Stimulated activated CD4-positive, alpha-beta T cell treated with anti-CD3 and anti-CD28 coated beads, Interleukin-4, amount 100 ng/mL, for 4 hours (primary cell): ENCODE measurements around the gene ADAMTS20.
"Not testable (repeated sequence)": the region's sequence is repeated elsewhere in the genome, so short reads cannot be mapped to it uniquely, and the experiment has no call there.

Experiments
- DNase-seq, 2 experiments: peaks; one replicate each; pipeline ENCODE4 v3.0.0-alpha.2; 2020

The ADAMTS20 gene, protein sequence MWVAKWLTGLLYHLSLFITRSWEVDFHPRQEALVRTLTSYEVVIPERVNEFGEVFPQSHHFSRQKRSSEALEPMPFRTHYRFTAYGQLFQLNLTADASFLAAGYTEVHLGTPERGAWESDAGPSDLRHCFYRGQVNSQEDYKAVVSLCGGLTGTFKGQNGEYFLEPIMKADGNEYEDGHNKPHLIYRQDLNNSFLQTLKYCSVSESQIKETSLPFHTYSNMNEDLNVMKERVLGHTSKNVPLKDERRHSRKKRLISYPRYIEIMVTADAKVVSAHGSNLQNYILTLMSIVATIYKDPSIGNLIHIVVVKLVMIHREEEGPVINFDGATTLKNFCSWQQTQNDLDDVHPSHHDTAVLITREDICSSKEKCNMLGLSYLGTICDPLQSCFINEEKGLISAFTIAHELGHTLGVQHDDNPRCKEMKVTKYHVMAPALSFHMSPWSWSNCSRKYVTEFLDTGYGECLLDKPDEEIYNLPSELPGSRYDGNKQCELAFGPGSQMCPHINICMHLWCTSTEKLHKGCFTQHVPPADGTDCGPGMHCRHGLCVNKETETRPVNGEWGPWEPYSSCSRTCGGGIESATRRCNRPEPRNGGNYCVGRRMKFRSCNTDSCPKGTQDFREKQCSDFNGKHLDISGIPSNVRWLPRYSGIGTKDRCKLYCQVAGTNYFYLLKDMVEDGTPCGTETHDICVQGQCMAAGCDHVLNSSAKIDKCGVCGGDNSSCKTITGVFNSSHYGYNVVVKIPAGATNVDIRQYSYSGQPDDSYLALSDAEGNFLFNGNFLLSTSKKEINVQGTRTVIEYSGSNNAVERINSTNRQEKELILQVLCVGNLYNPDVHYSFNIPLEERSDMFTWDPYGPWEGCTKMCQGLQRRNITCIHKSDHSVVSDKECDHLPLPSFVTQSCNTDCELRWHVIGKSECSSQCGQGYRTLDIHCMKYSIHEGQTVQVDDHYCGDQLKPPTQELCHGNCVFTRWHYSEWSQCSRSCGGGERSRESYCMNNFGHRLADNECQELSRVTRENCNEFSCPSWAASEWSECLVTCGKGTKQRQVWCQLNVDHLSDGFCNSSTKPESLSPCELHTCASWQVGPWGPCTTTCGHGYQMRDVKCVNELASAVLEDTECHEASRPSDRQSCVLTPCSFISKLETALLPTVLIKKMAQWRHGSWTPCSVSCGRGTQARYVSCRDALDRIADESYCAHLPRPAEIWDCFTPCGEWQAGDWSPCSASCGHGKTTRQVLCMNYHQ (N-terminal part only)

GRCh38 chr12:43551971-43552559 lies at the start of gene ADAMTS20:
Gene ADAMTS20 (minus strand): TSS chr12:43552203. CDS start chr12:43551921, 282 bp downstream.
- DNase-seq, result no peak

GRCh38 chr12:43599708-43600107 lies 47.7 kb upstream of the ADAMTS20 start:
- no peak for DNase-seq

- no peak for DNase-seq
Measured at GRCh38 chr12:43599066-43599465, 47.1 kb upstream of the ADAMTS20 start.

DNA sequence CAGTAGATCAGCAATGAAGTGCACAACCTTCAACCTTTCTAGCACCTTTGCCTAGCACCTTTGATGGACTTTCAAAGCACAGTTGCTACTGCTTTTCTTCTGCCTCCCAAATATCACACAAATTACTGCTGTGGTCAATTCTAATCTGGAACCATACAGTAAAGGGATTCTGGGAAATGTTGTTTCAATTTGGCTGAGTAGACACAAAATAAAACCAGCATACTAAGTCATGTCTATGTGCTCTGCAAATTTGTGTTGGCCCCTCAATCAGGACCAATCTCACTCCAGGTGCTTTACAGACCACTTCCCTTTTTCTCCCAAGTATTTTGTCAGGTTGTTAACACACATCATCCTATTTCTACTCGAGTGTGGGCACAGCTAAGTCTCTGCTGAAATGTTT lies 38.3 kb upstream of the ADAMTS20 start:
- DNase-seq, result no peak

GRCh38 chr12:43586646-43587245 lies 34.7 kb upstream of the ADAMTS20 start:
- no peak for DNase-seq

DNA sequence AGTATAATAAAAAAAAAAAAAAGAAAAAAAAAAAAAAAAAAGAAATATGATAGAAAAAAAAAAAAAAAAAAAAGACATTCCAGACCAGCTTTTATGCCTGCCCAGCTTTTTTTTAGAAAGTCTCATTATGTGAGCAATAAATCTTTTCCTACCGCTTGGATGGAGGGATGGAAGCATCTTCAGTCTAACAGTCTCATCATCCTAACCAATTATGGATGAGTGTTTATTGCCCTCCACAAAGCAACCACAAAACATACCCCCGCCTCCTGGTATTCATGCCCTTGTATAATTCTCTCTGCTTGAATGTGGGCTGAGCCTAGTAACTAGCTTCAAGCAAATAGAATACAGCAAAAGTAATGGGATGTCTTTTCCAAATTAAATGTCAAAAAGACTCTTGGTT lies 33.7 kb upstream of the ADAMTS20 start:
- DNase-seq, result no peak

- no peak for DNase-seq
Measured at GRCh38 chr12:43580601-43581000, 28.6 kb upstream of the ADAMTS20 start.

GRCh38 chr12:43579206-43579605 lies 27.2 kb upstream of the ADAMTS20 start:
- DNase-seq, result no peak

DNA sequence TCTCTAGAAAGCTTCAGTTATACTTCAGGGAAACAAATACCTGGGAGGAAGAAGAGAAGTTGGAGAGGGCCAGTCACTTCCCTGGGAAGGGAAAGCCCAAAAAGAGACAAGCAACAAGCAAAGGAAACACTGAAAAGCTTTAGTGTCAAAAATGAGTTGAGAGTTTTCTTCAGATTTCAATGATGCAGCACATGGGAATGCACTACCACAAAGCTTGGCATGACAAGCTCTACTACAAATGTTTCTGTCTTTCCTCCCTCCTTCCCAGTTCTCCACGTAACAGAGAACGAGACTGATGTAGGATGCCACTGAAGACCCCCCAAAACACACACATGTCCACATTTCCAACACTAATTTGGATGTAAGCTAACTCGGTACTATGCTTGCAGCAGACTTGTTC lies 26.8 kb upstream of the ADAMTS20 start:
- no peak for DNase-seq

- DNase-seq, result no peak
Measured at GRCh38 chr12:43577381-43577780, 25.4 kb upstream of the ADAMTS20 start.

- no peak for DNase-seq
Measured at GRCh38 chr12:43576162-43576561, 24.2 kb upstream of the ADAMTS20 start.

- DNase-seq, result no peak
Measured at GRCh38 chr12:43571885-43572284, 19.9 kb upstream of the ADAMTS20 start.

DNA sequence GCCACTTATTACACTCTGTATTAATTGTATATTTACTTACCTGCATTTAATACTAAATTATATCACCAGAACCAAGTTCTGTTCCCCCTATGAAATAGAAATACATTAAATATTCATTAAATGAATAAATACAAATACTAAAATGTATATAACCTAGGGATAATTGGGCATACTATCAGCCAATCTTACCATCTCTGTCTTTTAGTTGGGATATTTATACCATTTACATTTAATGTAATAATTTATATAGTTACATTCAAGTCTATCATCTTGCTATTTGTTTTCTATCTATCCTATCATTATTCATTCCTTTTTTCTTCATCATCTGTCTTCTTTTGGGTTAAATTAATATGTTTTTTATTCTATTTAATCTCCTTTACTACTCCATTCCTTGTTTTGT lies 4.1 kb upstream of the ADAMTS20 start:
- DNase-seq, result no peak

GRCh38 chr12:43551279-43551970 lies 578 bp downstream of the ADAMTS20 start:
- no peak for DNase-seq

DNA sequence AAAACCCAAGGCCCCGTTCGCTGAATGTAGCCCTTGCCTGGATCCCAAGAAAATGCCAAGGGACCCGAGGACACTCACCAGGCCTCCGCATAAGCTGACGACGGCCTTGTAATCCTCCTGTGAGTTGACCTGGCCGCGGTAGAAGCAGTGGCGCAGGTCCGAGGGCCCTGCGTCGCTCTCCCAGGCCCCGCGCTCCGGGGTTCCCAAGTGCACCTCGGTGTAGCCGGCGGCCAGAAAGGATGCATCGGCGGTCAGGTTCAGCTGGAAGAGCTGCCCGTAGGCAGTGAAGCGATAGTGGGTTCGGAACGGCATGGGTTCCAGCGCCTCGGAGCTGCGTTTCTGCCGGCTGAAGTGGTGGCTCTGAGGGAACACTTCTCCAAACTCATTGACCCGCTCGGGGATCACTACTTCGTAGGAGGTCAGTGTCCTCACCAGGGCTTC lies 1.2 kb downstream of the ADAMTS20 start:
- no peak for DNase-seq

GRCh38 chr12:43544703-43545102 lies 7.3 kb downstream of the ADAMTS20 start:
- DNase-seq, result no peak

- DNase-seq, result no peak
Measured at GRCh38 chr12:43540470-43540869, 11.5 kb downstream of the ADAMTS20 start.

DNA sequence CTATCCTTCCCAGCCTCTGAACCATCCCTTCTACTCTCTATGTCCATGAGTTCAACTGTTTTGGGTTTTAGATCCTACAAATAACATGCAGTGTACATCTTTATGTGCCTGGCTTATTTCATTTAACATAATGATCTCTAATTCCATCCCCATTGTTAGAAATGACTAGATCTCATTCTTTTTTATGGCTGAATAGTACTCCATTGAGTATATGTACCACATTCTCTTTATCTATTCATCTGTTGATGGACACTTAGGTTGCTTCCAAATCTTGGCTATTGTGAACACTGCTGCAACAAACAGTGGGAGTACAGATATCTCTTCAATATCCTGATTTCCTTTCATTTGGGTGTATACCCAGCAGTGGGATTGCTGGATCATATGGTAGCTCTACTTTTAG lies 14.3 kb downstream of the ADAMTS20 start:
- not testable (repeated sequence) for DNase-seq

DNA sequence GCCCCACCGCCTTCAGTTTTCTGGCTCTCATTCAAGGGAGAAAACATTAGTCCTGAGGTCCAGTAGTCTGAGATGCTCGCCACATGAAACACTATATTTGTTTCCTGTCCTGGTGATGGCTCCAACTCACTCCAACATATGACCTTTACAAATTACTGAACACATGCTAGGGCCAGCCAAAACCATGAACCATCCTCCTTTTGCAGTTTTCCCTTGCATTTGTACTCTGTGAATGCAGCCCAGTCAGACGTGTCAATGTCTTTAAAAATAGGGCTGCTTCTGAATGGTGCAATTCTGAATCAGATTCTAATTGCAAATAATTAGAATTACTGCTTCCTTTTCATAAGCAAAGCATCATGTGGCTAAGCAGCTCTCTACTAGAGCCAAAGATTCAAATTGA lies 36.0 kb downstream of the ADAMTS20 start:
- no peak for DNase-seq

- no peak for DNase-seq
Measured at GRCh38 chr12:43501703-43502102, 50.3 kb downstream of the ADAMTS20 start.

DNA sequence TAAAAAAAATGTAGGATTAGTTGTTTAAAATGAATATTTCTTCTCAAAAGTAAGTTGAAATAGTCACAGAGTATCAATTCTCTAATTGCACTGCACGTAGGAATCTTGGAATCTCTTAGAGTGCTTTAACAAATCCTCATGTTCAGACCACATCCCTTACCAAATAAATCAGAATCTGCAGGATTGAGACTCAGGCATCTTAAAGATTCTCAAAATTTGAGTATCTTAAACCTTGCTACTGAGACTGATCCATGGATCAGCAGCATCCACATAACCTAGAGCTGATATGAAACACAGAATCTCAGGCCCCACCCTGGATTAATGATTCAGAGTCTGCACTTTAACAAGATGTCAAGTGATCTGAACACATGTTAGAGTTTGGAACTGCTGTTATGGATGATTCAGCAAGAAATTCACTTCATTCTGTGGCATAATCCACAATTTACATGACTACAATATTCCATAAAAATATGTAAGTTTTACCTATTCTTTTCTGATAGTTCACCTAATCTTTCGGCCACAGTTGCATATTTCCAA lies 58.7 kb downstream of the ADAMTS20 start:
- DNase-seq, result no peak
